HG03280 (cell line): ENCODE data around the gene B4GALNT3.

Experiments used
- ATAC-seq: cut with Tn5 transposase; IDR thresholded peaks from one replicate; pipeline ENCODE4 v1.9.1; 2021; ENCODE audit warnings: mild to moderate bottlenecking, moderate library complexity; ENCODE audit not compliant: unreplicated experiment

Gene B4GALNT3

GRCh38 chr12:508145-508544 is 48.4 kb downstream of the B4GALNT3 start:
- no peak for ATAC-seq

GRCh38 chr12:508795-509194 is 49.1 kb downstream of the B4GALNT3 start:
- no peak for ATAC-seq

DNA sequence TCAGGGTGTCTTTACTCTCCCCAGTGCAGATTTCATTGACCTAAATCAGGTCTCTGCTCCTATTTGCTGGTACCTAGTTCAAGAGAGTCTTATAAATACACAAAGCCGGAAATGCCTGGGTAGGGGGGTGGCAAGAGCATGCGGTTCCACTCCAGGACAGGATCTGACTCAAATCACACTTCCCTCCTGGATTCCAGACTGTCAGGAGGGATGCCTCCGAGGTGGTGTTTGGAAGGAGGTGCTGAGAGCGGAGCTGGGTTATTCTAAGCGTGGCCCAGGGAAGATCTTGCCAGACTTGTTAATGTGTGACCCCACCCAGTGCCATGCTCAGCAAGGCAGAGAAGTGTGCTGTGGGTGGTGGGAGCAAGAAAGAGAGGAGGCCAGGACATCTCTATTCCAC is 49.8 kb downstream of the B4GALNT3 start:
- no peak for ATAC-seq

- ATAC-seq = no peak
Measured at GRCh38 chr12:510071-510825, 50.5 kb downstream of the B4GALNT3 start.

- ATAC-seq = no peak
Measured at GRCh38 chr12:512933-513332, 53.2 kb downstream of the B4GALNT3 start.

- ATAC-seq = no peak
Measured at GRCh38 chr12:513446-513845, 53.7 kb downstream of the B4GALNT3 start.

GRCh38 chr12:517538-517937 is 57.8 kb downstream of the B4GALNT3 start:
- no peak for ATAC-seq

GRCh38 chr12:520119-520518 is 60.4 kb downstream of the B4GALNT3 start:
- ATAC-seq = no peak

DNA sequence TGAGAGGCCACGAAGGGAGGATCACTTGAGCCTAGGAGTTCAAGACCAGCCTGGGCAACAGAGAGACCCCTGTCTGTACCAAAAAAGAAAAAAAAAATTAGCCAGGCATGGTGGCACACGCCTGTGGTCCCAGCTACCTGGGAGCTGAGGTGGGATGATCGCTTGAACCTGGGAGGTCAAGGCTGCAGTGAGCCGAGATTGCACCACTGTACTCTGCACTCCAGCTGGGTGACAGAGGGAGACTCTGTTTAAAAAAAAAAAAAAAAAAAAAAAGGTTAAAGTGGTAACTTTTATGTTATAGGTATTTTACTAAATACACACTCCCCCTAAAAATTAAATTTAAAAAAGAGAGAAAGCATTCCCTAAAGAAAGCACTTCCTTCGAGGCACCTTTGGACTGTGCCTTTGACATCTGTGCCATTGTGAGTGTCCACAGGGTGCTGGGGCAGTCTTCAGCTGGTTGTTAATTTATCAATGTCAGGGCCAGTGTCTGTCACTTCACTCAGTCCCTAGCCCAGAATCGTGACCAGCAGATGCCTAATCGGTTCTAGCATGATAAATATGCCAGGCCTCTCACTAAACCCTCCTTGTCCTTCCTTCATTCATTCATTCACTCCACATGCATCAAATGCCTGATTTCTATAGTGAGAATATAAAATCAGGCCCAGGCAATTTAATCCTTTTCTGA is 63.1 kb downstream of the B4GALNT3 start:
- ATAC-seq = no peak

- ATAC-seq = no peak
Measured at GRCh38 chr12:524167-524951, 64.6 kb downstream of the B4GALNT3 start.

DNA sequence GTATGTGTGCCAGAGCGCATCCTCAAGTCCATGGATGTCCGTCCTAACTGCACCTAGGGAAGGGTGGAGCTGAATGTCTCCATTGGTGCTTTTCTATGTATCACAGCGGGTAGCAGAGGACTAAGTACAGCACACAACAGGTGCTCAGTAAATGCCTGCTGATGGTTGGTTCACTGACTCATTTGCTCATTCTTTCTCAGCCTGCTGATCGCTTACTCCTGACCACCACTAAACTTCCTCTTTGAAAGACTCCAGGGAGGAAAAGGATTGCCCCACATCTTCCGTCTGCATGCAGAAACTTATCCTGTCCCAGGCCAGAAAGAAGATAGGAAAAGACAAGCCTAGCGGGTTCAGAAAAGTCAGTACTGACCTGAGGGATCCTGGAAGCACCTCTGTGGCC is 66.3 kb downstream of the B4GALNT3 start:
- ATAC-seq = no peak

DNA sequence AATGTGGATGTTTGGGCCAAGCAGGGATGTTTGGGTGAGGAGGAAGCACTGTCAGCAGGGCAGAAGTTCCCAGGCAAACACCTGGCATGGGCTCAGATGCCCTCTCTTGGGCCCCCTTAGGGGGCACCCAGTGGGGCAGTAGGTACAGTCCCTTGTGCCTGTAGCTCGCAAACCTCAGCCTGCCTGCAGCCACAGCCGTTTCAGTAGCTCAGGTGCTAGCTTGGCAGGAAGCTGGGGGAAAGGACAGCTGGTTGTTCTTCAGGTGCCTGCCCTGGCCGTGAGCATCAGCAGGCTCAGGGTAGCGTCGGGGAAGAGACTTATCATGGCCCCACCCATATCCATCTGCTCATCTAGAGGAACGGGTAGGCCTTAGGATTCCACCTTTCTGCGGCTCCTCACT is 67.5 kb downstream of the B4GALNT3 start:
- no peak for ATAC-seq

- ATAC-seq = no peak
Measured at GRCh38 chr12:527729-528128, 68.0 kb downstream of the B4GALNT3 start.

DNA sequence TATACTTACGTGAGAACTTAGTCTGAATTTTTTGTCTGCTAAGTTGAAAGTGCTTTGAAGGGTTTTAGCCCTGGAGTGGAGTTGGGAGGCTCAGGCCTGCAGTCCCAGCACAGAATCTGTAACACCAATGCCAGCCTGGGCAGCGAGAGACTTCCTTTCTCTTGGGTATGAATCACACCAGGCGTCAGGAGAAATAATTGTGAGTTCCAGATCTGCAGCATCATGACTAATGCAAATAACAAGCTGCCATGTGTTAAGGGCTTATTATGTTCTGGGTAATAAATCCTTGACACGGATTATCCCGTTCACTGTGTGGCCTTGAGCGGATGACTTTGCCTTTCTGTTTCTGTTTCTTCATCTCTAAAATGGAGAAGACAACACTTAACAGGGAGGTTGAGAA is 70.6 kb downstream of the B4GALNT3 start:
- no peak for ATAC-seq

DNA sequence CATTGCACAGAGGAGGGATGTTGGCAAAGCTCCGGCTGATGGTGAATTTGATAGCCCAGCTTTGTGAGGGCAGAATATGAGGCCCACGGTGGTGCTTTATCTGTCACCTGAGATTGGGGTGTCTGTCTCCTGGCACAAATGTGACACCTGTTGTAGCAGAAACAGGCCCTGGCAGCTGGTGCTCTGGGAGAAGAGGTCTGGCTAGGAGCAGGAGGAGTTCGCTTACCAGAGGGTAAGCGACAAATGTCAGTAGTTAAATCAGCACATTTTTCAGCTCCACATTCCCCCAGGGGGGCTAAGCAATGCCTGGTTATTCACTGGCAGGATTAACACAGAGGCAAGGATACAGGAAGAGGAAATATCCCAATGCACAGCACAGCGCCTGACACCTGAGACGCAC is 71.1 kb downstream of the B4GALNT3 start:
- ATAC-seq = no peak

DNA sequence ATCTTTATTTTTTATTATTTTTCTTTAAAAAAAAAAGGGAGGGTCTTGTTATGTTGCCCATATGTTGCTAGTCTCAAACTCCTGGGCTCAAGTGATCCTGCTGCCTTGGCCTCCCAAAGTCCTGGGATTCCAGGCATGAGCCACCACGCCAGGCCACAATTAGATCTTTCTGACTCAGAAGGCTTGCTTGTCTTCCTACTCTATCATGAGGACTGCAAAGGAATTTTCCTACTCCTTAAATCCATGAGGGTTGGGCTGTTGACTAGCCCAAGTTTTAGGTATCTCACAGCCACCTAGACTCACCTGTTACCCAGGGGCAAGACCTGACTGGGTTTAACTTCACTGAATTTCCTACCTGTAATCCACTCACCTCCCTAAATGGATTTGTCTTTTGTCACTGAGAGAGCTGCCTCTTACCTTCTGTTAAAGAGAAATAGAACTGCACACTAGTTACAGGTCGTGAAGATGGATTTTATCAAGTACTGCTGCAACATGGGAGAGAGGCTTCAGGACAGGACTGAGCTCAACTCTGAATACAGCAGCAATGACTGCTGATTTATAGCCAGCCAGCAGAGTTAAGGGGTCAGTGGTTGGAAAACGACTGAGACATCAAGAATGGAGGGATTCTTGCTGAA is 72.3 kb downstream of the B4GALNT3 start:
- ATAC-seq = no peak

DNA sequence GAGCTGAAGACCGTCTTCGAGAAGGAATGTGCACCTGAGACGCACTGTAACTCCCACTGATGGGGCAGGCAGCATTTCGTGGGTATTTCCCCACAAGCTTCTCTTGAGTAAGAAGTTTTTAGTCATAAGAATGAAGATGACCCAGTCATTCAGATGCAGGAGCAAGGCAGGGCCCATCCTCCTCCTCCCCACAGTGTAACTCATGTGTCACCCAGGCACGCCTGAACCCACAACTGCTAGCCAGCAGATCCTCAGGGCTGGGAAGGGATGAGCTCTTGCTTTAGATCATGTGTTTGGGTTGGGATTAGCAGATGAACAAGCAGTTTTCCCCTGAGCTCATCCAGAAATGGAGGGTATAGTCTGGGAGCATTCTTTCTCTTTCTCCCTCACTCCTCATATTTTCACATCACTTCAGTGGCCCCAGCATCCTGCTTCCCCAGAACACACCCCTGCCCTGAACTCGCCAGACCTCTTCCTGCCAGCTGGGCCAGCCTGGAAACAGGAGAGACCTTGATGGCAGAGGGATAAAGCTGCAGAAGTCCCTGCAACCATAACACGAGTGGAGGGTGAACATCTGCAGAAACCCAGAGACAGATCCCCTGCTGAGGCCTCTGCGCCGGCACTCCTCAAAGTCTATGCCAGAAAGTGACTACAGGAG is 73.3 kb downstream of the B4GALNT3 start:
- no peak for ATAC-seq

DNA sequence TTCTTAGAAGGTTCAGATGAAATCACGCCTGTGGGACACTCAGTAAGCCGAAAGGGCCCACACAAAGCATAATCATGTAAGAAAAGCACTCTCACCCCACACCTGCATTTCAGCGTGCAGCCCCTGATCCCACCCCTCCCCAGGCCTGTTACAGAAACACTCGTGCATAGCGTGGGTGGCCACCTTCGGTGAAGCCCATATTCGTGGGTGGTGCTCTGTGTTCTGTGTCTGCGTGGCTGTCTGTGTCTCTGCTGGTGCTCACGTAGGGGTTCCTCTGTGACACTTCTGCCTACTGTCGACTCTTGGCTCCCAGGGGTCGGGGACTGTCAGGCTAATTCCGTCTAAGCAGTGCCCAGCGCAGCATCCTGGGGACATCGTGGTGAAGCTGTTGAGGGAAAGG is 74.0 kb downstream of the B4GALNT3 start:
- no peak for ATAC-seq

- ATAC-seq = no peak
Measured at GRCh38 chr12:534216-534615, 74.5 kb downstream of the B4GALNT3 start.

- ATAC-seq = no peak
Measured at GRCh38 chr12:535396-535795, 75.7 kb downstream of the B4GALNT3 start.

DNA sequence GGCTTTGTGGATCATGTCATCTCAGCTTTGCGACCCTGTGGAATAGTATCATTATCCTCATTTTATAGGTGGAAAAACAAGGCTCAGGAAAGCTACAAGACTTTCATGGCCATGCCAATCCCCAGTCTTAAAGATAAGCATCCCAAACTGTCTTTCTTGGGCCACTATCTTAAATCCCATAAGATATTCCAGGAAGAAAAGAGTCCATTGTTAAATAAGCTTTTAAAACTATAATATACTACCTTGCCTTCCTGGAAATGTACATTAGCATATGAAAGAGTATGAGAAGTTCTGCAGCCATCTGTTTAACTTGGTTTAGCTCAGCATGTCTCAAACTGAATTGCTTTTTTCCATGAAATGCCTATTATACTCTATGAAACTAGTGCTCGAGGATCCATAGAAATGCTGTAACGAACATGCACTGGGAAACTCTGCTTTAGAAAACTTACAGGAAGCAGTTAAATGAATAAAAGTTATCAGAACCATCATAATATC is 77.1 kb downstream of the B4GALNT3 start:
- ATAC-seq = no peak
